Bronchial epithelial cell (primary cell): ENCODE data around the gene WNK4. TPM values are rescaled to one million over a fixed set of nuclear protein-coding genes. Genes with fewer than 3 reads are reported as not detected.
A peak's percentile ranks its signal among the peaks of the same experiment; 100 is the strongest.
"Not testable (repeated sequence)": the region's sequence is repeated elsewhere in the genome, so short reads cannot be mapped to it uniquely, and the experiment has no call there.

Source experiments
- DNase-seq: peaks from one replicate; pipeline ENCODE4 v3.0.0-alpha.2; 2010; ENCODE audit warnings: low read depth
- FAIRE-seq: peaks from 2 replicates; lab custom pipeline; 2011; peaks lifted over from hg19 to GRCh38; lab: Jason Lieb, UNC
- H3K27me3 ChIP-seq: 2 replicates; pipeline ENCODE4 v1.5.1; 2011; ENCODE audit warnings: low read length; ENCODE audit not compliant: control insufficient read depth, insufficient read depth
- H3K36me3 ChIP-seq: 2 replicates; pipeline ENCODE4 v1.5.1; 2011; ENCODE audit warnings: low read length; ENCODE audit not compliant: control insufficient read depth, insufficient read depth
- H3K4me3 ChIP-seq: 2 replicates; pipeline ENCODE4 v1.5.1; 2011; ENCODE audit warnings: mild to moderate bottlenecking, low read depth, low read length, control low read depth
- CTCF ChIP-seq: IDR thresholded peaks from 2 replicates; pipeline ENCODE4 v1.5.1; 2011; ENCODE audit warnings: mild to moderate bottlenecking, moderate library complexity, low read length, control low read depth, inconsistent platforms; ENCODE audit not compliant: insufficient read depth, severe bottlenecking
- total RNA-seq: library from RNA; depleted of rRNA; stranded (reverse); fragments of >200 nt; gene quantifications from 2 replicates; pipeline ENCODE4 v1.2.1, GENCODE V29; 2014

Gene WNK4
- total RNA-seq = under 0.01 and 0.13 TPM in 2 replicates

- Histone ChIP-seq H3K4me3 (peak within 1 kb of the TSS; percentile 29), H3K27me3 (peaks cover 6% of the 10 kb centered on the region), H3K36me3 (peaks cover 14% of the 10 kb centered on the region)
- DNase-seq (no peak), FAIRE-seq (no peak)
- TF ChIP-seq CTCF = no peak
Measured at GRCh38 chr17:42779936-42780850, at the start of gene WNK4. Gene WNK4, plus strand, starts transcription at chr17:42780610. Its CDS starts 89 bp downstream, at chr17:42780699.

DNA sequence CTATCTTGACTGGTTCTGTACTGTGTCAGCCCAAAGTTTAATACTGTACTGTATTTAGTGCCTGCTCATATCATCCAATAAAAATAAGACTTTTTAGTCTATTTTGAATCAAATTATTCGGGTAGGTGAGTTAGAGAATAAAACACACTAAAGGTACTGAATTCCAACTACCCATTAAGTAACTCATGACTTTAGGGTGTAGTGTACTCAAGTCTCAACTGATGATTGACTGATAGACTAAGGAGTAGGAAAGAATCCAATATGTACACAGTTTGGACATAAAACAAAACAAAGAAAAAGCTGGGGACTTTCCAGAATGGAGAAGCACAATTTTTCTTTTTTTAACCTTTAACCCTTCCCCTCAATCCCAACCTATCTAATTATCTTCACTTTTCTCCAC is 39.7 kb upstream of the WNK4 start:
- Histone ChIP-seq H3K27me3 (no peaks in the 10 kb centered on the region), H3K4me3 (no peak overlapping the region), H3K36me3 (no peaks in the 10 kb centered on the region)
- FAIRE-seq = no peak
- TF ChIP-seq CTCF = no peak
- no peak for DNase-seq

DNA sequence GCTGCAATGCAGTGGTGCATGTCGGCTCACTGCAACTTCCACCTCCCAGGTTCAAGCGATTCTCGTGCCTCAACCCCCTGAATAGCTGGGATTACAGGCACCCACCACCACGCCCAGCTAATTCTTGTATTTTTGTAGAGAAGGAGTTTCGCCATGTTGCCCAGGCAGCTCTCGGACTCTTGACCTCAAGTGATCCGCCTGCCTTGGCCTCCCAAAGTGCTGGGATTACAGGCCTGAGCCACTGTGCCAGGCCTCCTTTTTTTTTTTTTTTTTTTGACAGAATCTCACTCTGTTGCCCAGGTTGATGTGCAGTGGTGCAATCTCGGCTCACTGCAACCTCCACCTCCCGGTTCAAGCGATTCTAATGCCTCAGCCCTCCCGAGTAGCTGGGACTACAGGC is 37.5 kb upstream of the WNK4 start:
- not testable (repeated sequence) for H3K27me3 ChIP-seq, FAIRE-seq, H3K4me3 ChIP-seq, DNase-seq, H3K36me3 ChIP-seq

DNA sequence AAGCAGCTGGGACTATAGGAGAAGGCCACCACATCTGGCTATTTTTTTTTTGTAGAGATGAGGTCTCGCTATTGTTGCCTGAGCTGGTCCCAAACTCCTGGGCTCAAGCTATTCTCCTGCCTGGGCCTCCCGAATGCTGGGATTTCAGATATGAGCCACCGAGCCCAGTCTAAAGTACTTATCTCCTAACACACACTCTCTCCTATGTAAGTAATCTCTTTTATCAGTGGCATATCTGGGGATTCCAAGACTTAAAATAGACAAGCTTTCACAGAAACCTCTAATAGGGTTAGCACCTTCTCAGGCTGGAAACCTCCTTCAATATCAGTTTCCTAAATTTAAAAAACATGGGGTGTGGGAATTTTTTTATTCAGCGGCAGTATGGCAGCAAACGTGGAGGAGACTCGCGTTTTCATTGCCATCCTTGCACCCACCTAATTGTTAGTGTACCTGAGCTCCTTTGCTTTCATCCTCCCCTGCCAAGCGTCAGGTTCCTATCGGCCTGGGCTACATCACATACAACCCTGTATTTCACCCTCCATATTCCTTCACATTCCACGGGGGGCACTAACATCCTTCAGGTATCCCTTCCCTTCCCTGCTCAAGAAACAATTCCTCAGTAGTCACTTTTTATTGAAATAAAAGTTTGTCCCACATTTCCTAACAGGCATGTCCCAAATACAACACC is 36.7 kb upstream of the WNK4 start:
- H3K27me3 ChIP-seq = no peaks in the 10 kb centered on the region
- no peaks in the 10 kb centered on the region for H3K36me3 ChIP-seq
- DNase-seq = no peak
- peak overlapping the region; percentile 86 for H3K4me3 ChIP-seq
- FAIRE-seq = peak; percentile 64
- no peak for TF ChIP-seq CTCF

DNA sequence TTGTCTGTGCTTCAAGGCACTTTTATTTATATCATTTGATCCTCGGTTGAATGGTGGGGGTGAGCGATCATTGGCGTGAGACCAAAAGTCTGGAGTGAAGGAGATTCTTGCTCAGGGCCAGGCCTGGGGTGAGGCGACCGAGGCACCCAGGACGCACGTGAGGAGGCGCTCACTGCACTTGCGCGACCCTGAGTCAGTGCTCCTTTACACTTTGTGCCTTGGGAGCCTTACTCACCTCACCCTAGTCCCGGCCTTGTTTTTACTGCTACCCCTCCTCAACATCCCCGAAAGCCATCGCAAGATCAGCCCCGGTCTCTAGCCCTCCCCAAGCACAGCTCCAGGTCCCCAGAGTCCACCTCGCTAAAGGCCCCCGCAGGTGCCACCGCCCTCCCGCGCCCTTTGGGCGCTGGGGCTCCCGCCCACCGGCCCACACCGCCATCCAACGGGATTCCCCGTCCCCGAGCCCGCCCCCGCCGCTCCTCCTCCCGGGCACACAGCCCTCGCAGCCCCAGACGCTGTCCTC is 36.1 kb upstream of the WNK4 start:
- Histone ChIP-seq H3K4me3 (peak overlapping the region; percentile 86), H3K36me3 (no peaks in the 10 kb centered on the region), H3K27me3 (no peaks in the 10 kb centered on the region)
- peak; percentile 5 for TF ChIP-seq CTCF
- peak; percentile 47 for DNase-seq
- no peak for FAIRE-seq
